CD4-positive, alpha-beta T cell treated with Interleukin-4 for 1 hour (primary cell): ENCODE measurements around the gene RIN3.

ENCODE experiments used
- DNase-seq, 2 donors: peaks; one replicate each; pipeline ENCODE4 v3.0.0-alpha.2; 2020 to 2022

The RIN3 gene

DNA sequence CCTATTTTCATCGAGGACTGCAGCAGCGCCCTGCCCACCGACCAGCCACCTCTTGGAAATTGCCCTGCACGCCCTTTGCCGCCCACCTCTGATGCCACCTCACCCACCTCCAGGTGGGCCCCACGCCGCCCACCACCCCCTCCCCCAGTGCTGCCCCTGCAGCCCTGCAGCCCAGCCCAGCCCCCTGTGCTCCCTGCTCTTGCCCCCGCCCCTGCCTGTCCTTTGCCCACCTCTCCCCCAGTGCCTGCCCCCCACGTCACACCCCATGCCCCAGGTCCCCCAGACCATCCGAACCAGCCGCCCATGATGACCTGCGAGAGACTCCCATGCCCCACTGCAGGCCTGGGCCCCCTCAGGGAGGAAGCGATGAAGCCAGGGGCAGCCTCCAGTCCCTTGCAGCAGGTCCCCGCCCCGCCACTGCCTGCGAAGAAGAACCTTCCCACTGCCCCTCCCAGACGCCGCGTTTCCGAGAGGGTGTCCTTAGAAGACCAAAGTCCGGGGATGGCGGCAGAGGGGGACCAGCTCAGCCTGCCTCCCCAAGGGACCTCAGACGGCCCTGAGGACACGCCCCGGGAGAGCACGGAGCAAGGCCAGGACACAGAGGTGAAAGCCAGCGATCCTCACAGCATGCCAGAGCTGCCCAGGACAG, 138.3 kb downstream of the RIN3 start:
- peak in 1 of 2 donors; percentile 55 for DNase-seq

DNA sequence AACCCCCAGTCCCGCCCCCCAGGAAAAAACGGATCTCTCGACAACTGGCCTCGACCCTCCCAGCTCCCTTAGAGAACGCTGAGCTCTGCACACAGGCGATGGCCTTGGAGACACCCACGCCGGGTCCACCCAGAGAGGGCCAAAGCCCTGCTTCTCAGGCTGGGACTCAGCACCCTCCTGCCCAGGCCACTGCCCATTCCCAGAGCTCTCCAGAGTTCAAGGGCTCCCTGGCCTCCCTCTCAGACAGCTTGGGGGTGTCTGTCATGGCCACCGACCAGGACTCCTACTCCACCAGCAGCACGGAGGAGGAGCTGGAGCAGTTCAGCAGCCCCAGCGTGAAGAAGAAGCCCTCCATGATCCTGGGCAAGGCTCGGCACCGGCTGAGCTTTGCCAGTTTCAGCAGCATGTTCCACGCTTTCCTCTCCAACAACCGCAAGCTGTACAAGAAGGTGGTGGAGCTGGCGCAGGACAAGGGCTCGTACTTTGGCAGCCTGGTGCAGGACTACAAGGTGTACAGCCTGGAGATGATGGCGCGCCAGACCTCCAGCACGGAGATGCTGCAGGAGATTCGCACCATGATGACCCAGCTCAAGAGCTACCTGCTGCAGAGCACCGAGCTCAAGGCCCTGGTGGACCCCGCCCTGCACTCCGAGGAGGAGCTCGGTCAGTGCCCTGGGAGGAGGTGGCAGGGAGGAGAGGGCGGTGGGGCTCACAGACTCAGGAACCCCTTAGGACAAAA, 139.0 kb downstream of the RIN3 start:
- no peak for DNase-seq

DNA sequence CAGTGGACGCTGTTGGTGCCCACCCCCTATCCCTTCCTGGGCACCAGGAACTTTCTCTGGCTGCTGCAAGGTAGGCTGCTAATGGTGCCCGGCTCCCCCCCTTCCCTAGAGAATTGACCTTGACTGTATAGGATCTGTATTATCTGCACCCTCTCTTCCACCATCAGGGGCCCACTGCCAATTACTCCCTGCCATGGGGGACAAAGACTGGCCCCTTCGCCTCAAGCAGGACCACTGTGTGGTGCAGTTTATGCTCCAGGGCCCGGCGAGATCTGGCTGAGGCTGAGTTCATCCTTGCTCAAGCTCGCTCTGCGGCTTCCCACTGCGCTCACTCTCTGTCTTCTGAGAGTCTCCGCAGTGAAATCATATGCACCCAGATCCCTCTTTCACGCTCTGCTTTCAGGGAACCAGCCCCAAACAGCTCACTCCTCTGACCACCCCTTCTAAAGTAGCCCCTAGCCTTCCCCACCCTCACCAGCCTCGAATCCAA, 139.6 kb downstream of the RIN3 start:
- no peak for DNase-seq

DNA sequence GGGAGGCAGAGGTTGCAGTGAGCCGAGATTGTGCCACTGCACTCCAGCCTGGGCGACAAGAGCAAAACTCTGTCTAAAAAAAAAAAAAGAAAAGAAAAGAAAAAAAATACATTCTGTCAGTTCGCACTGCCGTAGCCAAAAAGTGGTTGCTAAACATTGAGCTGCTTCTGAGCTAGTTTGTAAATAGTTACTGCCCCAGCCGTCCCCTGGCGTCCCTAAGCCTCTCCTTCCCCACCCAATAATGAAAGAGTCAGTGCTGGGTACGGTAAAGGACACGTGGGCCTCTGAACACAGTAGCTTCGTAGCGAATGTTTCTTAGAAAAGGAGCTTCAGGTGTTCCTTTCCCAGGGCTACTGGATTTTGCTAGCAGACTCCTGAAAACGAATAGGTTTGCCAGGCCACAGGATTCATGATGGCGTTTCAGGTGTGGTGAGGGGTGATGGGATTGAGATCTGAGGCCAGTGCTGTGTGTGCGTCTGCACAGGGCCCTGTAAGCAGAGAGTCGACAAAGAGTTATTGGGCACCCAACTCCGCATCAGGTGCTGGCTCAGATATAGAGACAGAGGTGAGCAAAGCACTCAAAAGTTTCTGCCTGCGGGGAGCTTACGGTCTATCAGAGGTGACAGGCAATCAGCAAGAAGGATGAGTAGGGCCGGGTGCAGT, 140.8 kb downstream of the RIN3 start:
- no peak for DNase-seq

DNA sequence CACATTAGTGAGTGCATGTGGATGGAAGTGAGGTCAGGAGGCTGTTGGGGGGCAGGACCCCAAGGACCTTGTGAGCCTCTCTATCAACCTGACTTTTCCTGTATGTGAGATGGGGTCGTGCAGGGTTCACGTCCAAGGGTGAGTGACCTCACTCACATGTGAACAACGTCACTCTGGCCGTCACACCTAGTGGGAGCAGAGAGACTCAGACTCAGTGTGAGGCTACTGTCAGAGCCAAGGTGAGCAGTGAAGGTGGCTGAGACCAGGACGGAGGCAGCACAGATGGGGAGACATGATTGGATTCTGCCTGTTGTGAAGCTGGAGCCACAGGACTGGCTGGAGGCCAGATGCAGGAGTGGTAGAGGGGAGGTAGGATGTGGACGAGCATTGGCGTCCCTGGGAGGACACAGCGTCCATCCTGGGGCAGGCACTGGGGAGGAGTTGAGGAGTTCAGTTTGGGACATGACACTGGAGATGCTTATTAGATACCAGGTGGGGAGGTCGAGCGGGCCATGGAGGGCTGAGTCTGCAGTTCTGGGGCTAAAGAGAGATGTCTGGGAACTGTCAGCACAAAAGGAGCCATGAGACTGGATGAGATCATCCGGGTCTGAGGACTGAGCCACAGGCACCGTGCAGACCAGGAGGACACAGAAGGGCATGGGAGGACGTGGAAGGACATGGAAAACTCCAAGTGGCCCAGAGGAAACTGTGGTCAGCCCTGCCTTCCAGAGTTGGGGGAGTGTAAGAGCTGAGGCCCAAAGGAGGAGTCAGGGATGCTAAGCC, 142.0 kb downstream of the RIN3 start:
- peak in 1 of 2 donors; percentile 34 for DNase-seq

DNA sequence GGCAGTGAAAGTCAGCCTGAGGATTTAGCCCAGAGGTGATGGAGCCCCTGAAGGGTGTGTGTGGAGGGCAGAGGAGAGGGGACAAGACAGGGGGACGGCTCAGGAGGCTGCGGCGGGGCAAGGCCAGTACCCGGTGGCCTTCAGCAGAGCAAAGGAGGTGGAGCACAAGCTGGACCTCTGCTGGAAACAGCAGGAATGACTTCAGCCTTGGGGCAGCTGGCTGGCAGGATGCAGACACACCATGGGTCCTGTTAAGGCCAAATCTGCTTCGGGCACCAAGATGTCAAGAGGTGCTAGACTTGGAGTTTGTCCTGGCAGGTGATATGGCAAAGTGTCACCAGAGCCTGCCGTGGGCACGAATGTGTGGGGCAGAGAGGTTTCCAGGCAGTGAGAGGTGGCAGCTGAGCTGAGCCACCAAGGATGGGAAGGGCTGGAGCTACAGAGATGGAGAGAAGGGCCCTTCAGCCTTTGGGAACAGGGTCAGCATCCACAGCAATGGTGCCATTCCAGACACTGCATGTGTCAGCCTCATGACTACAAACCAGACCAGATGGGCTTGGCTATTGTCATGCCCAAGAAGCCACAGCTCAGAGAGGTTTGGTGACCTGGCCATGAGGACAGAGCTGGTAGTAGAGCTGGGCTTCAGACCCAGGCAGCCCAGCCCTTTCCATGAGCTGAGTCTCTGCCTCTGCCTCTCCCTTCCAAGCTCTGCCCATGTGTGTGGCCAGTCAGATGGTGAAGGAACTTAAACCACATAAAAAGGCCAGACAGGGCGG, 142.9 kb downstream of the RIN3 start:
- DNase-seq, result no peak

DNA sequence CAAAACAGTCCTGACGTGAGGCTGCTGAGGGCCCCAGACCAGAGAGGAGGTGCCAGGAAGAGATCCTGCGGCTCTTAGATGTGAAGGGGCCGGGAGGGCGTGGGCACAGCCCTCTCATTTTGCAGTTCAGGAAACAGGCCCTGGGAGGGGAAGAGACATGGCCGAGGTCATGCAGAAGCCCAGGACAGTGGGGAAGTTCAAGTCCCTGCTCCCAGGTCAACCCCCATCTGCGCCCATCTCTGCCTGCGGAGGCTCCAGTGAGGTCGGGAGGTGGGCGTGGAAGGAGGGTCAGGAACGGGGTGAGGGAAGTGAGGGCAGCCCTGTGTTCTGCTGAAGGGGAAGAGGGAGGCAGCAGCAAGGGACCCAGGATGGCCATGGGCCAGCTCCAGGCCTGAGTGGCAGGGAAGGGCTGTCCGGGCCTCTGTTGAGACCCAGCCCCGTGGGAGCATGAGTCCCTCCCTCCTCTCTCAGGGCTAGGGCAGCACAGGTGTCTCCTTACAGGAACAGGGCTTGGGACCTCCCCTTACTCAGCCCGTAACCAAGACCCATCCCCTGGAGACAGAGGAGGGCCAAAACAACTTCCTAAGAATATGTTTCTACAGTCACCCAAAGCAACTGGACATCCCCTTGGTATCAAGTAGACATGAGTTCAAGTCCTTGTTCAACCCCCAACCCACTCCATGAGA, 144.0 kb downstream of the RIN3 start:
- DNase-seq, result peak in 1 of 2 donors; percentile 53

DNA sequence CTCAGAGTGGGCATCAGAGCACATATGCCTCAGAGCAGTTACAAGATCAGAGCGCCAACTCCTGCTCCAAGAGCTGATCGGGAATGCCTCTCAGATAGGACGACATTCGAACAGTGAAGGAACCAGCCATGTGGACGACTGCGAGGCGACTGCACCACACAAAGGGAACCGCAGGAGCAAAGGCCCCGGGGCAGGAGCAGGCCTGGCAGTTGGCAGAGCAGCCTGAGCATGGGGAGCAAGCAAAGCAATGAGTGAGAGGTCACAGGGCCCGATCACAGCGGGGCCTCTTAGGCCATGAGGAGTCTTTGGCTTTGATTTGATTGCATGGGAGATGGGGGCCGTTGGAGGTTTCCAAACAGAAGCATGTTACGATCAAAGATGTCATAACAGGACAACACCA, 144.6 kb downstream of the RIN3 start:
- no peak for DNase-seq

DNA sequence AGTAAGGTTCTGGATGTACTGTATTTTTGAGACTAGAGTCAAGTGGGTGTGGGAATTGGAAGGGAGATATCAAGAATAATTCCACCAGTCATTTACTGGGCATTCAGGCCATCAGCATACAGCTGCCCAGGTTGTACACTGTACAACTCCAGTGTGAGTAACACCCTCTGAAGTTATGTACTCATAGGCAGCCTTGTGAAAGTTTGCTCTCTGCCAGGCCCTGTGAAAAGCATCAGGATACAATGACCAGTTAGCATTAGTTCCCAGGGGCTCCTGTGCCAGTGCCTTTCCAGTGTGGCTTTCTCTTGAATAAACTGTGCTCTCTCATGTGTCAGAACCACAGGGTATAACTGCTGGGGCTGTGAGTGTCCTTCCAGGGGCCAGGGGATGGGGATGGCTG, 145.1 kb downstream of the RIN3 start:
- DNase-seq, result no peak

DNA sequence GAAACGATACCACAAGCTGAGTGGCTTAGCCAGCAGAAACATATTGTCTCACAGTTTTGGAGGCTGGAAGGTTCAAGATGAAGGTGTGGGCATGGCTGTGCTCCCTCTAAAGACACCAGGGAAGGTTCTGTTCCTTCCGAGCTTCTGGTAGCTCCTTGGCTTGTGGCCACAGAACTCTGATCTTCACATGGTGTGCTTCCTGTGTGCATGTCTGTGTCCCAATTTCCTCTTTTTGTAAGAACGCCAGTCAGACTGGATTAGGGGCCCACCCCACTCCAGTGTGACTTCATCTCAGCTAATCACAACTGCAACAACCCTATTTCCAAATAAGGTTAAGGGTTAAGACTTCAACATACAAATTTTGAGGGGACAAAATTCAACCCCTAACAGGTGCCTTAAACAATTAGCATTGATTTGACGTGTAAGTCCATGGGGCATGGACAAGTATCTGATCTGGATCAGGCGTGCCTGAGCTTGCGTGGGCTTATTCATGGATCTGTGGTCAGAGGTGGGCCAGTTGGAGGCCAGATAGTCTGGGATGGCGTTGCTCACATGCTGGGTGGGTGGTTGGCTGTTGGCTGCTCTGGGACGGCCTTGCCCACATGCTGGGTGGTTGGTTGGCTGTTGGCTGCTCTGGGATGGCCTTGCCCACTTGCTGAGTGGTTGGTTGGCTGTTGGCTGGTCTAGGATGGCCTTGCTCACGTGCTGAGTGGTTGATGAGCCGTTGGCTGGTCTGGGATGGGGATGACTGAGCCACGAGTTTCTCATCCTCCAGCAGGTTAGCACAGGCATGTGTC, 146.4 kb downstream of the RIN3 start:
- DNase-seq, result peak; percentile 27 to 58

DNA sequence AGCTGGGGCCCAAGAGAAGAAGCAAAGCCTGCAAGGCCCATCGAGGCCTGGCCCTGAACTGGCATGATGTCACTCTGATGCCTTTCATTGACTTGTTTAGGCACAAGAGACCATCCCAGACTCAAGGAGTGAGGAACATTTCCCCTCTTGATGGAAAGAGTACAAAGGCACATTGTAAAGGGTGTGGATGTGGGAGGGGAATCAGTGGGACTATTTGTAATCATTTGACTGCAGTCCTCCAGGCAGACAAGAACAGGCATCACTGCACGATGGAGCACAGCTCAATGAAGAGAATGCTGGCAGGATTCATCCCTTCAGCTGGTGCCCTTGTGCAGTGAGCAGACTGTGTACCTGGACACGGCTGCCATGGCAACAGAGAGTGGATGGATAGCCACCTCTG, 147.0 kb downstream of the RIN3 start:
- no peak for DNase-seq

DNA sequence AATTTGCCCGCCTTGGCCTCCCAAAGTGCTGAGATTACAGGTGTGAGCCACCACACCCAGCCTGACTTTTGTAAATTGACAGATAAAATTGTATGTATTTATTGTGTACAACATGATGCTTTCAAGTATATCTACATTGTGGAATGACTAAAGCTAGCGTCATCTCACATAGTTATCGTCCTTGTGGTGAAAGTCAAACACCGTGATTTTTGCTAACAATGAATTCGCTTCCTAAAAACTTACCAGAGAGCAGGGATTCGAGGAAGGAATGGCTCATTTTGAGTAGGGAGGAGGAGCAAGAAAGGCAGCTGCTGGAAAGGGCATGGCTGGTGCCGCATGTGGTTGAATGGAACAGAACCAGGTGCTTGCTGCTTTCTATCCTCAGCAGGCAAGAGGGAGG, 149.5 kb downstream of the RIN3 start:
- DNase-seq, result no peak

DNA sequence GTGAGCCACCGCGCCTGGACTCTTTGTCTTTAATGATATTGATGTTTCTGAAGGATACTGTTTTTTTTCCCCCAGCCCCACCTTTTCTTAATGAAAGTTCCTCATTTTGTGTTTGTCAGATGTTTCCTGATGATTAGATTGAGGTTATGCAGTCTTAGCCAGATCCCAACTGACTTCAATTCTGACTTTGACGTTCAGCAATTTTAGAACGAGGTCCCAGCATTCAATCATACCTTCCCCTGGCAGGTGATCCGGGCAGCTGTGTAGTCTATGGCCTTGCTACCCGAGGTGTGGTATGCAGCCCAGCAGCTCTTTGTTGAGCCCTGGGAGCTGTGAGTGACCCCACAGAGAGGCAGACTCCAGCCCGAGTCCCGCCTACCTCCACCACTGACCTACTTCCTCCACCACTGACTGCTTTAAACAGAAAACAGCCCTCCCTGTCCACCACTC, 152.1 kb downstream of the RIN3 start:
- no peak for DNase-seq

DNA sequence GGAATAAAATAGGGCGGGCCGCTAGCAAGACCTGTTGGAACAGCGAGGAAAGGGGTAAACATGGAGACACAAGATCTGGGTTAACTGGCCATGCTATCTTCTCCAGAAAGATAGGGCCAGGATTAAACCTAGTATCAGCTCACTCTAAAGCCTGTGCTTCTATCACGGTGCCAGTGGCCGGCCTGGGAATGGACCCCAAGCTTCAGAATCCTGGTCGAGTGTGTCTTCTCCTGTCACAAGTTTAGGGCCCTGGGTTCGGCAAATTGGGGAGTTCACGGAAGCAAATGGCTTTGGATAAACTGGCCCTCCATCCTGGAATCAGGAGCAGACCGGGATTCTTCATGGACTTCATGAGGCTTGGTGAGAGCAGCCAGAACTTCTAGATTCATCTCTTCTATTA, 152.7 kb downstream of the RIN3 start:
- no peak for DNase-seq

DNA sequence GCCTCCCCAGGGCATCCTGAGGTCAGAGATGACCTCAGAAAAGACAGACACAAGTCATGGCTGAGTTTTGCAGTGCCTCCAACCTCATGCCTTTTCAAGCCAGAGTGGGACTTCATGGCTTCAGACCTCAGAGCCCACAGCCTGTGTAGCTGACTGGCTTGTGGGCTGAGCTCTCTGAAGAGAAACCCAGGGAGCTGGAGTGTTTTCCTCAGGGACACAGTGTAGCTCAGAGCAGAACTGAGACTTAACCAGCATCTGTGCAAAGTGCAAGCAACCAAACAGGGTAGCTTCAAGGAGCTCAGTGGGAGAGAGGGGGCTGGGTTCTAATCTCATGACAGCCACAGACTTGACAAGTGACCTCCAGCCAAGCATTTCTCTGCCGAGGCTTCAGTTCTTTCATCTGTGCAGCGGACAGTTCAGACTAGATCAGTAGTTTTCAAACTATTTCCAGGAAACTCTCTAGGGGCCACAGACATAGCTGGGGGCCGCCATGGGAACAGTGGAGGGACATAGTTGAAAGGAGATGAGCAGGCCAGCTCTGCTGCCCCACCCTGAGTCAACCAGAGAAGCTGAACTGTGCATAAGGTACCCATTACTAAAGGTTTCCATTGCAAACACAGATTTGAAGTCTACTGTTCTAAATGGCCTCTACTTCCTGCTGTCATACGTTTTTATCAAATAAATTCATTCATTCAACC, 154.8 kb downstream of the RIN3 start:
- DNase-seq, result no peak

DNA sequence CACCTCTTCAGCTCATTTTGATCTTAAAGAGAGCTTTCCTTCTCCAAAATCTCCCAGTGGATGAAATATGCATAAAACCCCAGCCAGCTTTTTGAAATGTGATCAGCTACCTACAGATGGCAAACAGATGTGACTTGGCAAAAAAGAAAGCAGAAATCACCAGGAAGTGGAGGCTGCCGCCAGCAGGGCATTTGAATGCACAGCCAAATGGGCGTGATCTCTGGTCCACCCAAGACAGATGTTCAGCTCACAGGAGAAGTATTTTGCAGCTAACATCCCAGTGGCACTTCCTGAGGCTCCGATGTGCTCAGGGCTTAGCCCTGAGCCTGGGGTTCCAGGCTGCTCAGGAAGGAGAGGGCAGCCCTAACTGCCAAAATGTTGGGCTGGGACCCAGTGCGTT, 156.6 kb downstream of the RIN3 start:
- DNase-seq, result no peak

DNA sequence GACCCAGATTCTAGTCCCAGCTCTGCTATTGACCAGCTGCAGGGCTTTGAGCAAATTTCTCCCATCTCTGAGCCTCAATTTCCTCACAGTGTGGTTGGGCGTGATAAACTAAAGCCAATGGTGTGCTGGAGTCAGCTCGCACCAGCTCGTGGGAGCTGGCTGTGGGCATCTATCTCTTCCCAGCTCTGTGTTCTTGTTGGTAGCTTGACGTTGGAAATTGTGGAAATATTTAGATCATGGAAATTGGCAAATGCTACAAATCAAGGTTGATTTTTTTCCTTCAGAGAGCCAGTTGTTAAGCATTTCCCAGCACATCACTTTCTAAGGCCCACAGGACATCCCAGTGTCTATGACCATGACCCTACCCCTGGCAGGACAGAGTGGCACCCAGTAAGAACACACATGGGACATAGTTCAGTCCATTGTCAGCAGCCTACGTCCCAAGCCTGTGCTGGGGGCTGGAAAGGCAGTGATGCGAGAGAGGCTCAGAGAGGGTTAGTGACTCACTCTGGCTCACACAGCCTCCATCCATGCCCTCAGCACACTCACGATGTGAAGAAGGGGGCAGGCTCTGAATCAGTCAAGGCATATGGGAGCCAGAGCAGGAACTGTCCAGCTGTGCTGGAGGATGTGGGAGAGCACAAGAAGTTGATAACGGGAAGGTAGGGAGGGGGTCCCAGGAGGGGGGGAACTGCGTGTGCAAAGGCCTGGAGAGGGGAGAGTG, 157.2 kb downstream of the RIN3 start:
- no peak for DNase-seq

DNA sequence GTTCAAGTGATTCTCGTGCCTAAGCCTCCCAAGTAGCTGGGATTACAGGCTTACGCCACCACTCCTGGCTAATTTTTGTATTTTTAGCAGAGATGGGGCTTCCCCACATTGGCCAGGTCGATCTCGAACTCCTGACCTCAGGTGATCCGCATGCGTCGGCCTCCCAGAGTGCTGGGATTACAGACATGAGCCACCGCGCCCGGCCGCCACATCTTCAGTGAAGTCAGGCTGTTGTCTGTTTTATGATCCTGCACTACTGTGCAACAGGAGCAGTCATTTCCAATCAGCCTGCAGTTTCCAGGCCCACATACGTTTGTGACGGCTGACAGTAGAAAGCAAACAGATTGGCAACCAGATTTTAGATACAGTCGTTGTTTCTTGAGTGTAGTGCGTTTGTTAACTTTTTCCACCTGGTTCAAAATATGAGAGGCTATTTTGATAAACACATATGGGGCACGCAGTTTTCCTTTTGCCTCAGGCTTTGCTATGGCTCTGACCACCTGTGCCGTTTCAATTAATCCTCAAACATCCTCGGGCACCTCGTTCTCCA, 160.1 kb downstream of the RIN3 start:
- no peak for DNase-seq

DNA sequence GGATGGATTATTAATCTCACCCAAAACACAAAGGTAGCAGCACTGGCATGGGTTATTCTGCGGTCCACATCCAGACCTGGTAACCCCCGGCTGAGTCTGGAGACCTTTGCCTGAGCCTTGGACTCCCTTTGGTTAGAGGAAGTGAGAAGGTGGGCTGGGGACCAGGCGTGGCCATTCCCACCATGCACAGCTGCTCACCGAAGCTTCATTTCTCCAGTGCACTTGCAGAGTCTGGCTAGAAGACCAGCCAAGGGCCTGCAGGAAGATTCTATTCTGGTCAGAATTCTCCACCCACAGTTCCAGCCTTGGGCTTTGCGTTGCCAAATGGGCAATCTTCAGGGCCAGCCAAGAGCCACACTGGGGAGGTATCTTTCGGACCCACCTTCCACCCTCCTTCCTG, 161.8 kb downstream of the RIN3 start:
- no peak for DNase-seq
